ENCODE results near the gene MAPK8IP3.

MAPK8IP3 gene

DNA sequence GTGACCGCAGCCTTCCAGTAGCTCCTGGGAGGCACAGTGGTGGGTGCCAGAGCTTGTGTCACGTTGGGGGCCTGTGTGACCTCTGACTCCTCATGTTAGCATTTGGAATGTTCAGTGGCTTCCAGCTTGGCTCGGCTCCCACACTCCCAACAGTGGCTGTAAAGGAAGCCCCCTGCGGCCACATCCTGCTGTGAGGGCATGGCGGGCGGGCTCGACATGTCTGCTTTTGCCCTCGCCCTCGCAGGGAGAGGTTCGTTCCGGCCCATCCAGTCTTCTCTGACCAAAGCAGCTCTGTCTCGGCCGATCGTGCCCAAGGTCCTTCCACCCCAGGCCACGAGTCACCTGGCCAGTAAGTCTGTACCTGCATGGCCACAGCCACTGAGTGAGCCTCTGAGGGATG is 40.2 kb upstream of the MAPK8IP3 start:
- no peak for TF ChIP-seq CTCF (IDR thresholded peaks at IDR 0.05; ENCODE audit: control insufficient read depth, extremely low read depth, insufficient read depth)
- H3K4me3 ChIP-seq (ENCODE audit: low read depth, low read length), result no peak overlapping the region
- no peak for DNase-seq (ENCODE audit: low read depth)

GRCh38 chr16:1666316-1666715 is 39.7 kb upstream of the MAPK8IP3 start:
- no peak for TF ChIP-seq CTCF (IDR thresholded peaks at IDR 0.05; ENCODE audit: control insufficient read depth, extremely low read depth, insufficient read depth)
- no peak for DNase-seq (ENCODE audit: low read depth)
- H3K4me3 ChIP-seq (ENCODE audit: low read depth, low read length), result no peak overlapping the region

- 0 out of 2 replicates have a peak, but pooled peaks have one; percentile 9 for TF ChIP-seq CTCF (IDR thresholded peaks at IDR 0.05; ENCODE audit: control insufficient read depth, extremely low read depth, insufficient read depth)
- no peak overlapping the region for H3K4me3 ChIP-seq (ENCODE audit: low read depth, low read length)
- DNase-seq (ENCODE audit: low read depth), result no peak
Observed at GRCh38 chr16:1667271-1667670, 38.7 kb upstream of the MAPK8IP3 start.

GRCh38 chr16:1667916-1668315 is 38.1 kb upstream of the MAPK8IP3 start:
- no peak for DNase-seq (ENCODE audit: low read depth)

GRCh38 chr16:1668612-1669319 is 37.2 kb upstream of the MAPK8IP3 start:
- DNase-seq (ENCODE audit: low read depth), result no peak
- no peak overlapping the region for H3K4me3 ChIP-seq (ENCODE audit: low read depth, low read length)
- no peak for TF ChIP-seq CTCF (IDR thresholded peaks at IDR 0.05; ENCODE audit: control insufficient read depth, extremely low read depth, insufficient read depth)

More at GRCh38 chr16:1667916-1668315, 38.1 kb upstream of the MAPK8IP3 start:
- TF ChIP-seq CTCF (IDR thresholded peaks at IDR 0.05; ENCODE audit: control insufficient read depth, extremely low read depth, insufficient read depth), result no peak
- H3K4me3 ChIP-seq (ENCODE audit: low read depth, low read length), result no peak overlapping the region

GRCh38 chr16:1669698-1670097 is 36.3 kb upstream of the MAPK8IP3 start:
- no peak overlapping the region for H3K4me3 ChIP-seq (ENCODE audit: low read depth, low read length)
- TF ChIP-seq CTCF (IDR thresholded peaks at IDR 0.05; ENCODE audit: control insufficient read depth, extremely low read depth, insufficient read depth), result no peak
- no peak for DNase-seq (ENCODE audit: low read depth)

- no peak for TF ChIP-seq CTCF (IDR thresholded peaks at IDR 0.05; ENCODE audit: control insufficient read depth, extremely low read depth, insufficient read depth)
- no peak for DNase-seq (ENCODE audit: low read depth)
- H3K4me3 ChIP-seq (ENCODE audit: low read depth, low read length), result no peak overlapping the region
Observed at GRCh38 chr16:1670371-1670770, 35.6 kb upstream of the MAPK8IP3 start.

Data from LNCaP clone FGC (cell line).